Panc1 (cell line): ENCODE results near the gene RBM45.

Source experiments
- POLR2AphosphoS5 ChIP-seq: IDR thresholded peaks from 2 replicates; pipeline ENCODE4 v1.6.1; 2012; ENCODE audit warnings: mild to moderate bottlenecking, low read depth, low read length, moderate library complexity
- TF ChIP-seq, protein P1 (sequence below): fragments of 450-650 bp; IDR thresholded peaks from 2 replicates; pipeline ENCODE4 v1.5.1; 2017; ENCODE audit warnings: mild to moderate bottlenecking
- TF ChIP-seq, protein P2 (sequence below), 2 experiments: IDR thresholded peaks; 2 replicates each; pipeline ENCODE4 v1.6.1; 2011 to 2012; ENCODE audit warnings: low read depth in 2 of 2, control low read depth in 1 of 2, low read length in 1 of 2, mild to moderate bottlenecking in 1 of 2, moderate library complexity in 1 of 2; ENCODE audit not compliant: insufficient read depth in 1 of 2

DNA sequence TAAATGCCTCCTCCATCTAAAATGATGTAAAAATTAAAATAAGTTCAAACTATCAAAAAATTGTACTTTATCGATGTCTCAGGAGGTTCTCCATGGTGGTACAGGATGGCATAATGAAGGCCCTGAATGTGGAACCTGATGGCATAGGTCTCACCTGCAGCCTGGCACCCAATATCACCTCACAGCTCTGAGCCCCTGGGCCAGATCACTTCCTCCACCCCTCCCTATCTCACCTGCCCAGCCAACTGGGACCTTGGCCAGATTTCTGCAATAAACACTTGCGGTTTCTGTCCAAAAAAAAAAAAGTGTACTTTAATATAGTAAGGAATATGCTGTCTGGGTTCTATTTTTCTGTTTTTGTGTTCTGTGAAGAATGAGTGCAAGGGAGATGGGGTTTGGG, 6.7 kb upstream of the RBM45 start:
- no peak for TF ChIP-seq POLR2AphosphoS5
- TF ChIP-seq, protein P1, sequence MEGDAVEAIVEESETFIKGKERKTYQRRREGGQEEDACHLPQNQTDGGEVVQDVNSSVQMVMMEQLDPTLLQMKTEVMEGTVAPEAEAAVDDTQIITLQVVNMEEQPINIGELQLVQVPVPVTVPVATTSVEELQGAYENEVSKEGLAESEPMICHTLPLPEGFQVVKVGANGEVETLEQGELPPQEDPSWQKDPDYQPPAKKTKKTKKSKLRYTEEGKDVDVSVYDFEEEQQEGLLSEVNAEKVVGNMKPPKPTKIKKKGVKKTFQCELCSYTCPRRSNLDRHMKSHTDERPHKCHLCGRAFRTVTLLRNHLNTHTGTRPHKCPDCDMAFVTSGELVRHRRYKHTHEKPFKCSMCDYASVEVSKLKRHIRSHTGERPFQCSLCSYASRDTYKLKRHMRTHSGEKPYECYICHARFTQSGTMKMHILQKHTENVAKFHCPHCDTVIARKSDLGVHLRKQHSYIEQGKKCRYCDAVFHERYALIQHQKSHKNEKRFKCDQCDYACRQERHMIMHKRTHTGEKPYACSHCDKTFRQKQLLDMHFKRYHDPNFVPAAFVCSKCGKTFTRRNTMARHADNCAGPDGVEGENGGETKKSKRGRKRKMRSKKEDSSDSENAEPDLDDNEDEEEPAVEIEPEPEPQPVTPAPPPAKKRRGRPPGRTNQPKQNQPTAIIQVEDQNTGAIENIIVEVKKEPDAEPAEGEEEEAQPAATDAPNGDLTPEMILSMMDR = no peak
- TF ChIP-seq, protein P2, sequence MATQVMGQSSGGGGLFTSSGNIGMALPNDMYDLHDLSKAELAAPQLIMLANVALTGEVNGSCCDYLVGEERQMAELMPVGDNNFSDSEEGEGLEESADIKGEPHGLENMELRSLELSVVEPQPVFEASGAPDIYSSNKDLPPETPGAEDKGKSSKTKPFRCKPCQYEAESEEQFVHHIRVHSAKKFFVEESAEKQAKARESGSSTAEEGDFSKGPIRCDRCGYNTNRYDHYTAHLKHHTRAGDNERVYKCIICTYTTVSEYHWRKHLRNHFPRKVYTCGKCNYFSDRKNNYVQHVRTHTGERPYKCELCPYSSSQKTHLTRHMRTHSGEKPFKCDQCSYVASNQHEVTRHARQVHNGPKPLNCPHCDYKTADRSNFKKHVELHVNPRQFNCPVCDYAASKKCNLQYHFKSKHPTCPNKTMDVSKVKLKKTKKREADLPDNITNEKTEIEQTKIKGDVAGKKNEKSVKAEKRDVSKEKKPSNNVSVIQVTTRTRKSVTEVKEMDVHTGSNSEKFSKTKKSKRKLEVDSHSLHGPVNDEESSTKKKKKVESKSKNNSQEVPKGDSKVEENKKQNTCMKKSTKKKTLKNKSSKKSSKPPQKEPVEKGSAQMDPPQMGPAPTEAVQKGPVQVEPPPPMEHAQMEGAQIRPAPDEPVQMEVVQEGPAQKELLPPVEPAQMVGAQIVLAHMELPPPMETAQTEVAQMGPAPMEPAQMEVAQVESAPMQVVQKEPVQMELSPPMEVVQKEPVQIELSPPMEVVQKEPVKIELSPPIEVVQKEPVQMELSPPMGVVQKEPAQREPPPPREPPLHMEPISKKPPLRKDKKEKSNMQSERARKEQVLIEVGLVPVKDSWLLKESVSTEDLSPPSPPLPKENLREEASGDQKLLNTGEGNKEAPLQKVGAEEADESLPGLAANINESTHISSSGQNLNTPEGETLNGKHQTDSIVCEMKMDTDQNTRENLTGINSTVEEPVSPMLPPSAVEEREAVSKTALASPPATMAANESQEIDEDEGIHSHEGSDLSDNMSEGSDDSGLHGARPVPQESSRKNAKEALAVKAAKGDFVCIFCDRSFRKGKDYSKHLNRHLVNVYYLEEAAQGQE (IDR thresholded peaks at IDR 0.05; ENCODE audit: insufficient read depth in 1 of 2, low read depth in 2 of 2, low read length in 1 of 2) = no peak
